Inflammatory macrophage treated with lipopolysaccharide for 1 hour (primary cell): ENCODE data around the gene COPG2.

Experiments used
- DNase-seq, 2 donors: peaks; one replicate each; pipeline ENCODE4 v3.0.0-alpha.2; 2020 to 2022

The COPG2 gene

GRCh38 chr7:130463553-130464434 lies 204.8 kb downstream of the COPG2 start:
- DNase-seq: no peak

GRCh38 chr7:130461272-130461671 lies 207.3 kb downstream of the COPG2 start:
- no peak for DNase-seq

GRCh38 chr7:130458257-130458656 lies 210.3 kb downstream of the COPG2 start:
- DNase-seq: peak in 1 of 2 donors; percentile 30
